Cortex of kidney (tissue), 1 donor: ENCODE data around the gene AP2M1.
"Not testable (repeated sequence)": the region's sequence is repeated elsewhere in the genome, so short reads cannot be mapped to it uniquely, and the experiment has no call there.

ENCODE experiments used
- DNase-seq: peaks from one replicate; lab custom pipeline; 2025; lab: John Stamatoyannopoulos, UW

The AP2M1 gene

DNA sequence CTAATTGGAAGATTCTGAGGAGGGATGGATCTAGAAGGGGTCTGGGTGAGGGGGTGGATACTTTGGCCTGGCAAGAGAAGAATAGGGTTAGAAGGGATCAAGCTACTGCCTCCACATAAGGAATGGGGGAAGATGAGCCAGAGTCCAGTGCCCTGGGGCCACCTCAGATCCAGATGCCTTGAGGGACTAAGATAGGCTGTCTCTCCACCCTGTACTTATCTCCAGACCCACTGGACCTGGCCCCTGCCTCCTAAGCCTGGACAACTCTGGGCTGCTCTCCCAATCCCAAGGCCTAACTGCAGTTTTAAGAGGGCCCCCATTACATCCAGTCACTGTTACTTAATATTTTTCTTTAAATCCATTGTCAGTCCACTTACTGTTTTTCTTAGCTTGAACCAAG lies 17.4 kb upstream of the AP2M1 start:
- DNase-seq = no peak

DNA sequence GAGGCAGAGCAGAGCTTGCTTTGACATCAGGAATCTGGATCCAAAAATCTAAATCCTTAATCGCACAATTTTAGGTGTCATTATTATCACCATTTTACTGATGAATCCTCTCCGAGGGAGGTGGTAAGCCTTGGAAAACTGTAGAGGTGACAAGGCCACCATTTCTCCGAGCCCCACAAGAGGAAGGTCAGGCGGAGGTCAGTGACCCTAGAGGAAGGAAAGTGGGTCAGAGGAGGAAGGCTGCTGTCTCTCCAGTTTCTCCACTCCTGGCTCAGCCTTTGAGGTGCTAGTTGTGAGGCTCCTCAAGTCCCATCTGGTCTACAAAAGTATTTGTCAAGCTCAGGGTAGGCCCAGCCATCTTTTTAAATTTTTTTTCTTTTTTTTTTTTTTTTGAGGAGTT lies 16.3 kb upstream of the AP2M1 start:
- DNase-seq = no peak

DNA sequence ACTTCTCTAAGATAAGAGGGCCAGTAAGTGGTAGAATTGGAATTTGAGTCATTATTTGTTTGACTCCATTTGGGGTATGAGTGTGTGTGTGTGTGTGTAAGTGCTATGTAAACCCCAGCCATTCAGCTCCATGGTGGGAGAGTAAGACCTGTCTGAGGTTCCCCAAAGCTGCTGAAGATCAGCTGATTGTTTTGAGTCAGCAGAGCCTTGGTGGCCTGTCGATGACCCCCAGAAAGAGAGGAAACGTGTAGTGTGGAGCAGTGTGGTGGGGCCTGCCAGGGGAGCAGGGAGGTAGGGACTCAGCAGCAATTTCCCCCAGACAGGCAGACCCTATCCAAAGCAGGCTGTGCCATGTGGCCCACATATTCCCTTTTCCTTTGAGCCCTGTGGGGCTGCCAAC lies 14.2 kb upstream of the AP2M1 start:
- no peak for DNase-seq

DNA sequence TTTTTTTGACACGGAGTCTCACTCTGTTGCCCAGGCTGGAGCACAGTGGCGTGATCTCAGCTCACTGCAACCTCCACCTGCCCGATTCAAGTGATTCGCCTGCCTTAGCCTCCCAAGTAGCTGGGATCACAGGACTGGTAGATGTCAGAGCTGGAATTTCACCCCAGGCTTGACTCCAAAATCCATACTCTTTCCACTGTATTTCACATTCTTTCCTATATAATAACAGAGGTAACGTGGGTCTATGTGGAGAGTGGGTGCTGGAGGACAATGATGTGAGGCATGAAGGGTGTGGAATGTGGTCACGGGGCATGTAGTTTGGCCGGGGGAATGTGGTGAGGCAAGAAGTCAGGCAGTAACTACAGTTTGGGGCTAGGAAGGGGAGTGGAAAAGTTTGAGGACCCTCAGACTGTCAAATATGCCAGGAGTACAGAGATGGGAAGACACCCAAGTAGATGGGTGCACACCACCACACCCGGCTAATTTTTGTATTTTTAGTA lies 12.0 kb upstream of the AP2M1 start:
- not testable (repeated sequence) for DNase-seq

DNA sequence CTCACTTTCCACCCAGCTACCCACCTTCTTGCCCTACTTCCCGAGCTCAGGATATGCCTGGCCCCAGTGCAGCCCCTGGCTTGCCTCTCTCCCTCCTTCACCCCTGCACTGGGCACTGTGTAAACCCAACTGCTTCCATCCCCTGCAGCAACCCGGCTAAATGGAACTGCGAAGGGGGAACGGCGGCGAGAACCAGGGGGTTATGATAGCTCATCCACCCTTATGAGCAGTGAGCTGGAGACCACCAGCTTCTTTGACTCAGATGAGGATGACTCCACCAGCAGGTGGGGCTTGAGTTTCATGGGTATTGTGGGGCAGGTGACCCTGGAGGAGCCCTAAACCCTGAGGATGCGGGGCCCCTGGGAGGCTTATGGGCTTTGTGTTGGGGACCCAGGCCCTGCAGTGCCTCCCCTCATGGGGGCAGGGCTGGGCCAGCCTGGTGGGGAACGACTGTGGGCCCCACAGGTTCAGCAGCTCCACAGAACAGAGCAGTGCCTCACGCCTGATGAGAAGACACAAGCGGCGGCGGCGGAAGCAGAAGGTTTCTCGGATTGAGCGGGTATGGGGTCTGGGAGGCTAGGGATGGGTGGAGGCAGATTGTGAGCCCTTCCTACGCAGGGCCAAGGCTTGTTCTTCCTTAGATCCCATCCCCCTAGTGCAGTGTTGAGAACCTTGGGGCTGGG lies 9.9 kb upstream of the AP2M1 start:
- no peak for DNase-seq

DNA sequence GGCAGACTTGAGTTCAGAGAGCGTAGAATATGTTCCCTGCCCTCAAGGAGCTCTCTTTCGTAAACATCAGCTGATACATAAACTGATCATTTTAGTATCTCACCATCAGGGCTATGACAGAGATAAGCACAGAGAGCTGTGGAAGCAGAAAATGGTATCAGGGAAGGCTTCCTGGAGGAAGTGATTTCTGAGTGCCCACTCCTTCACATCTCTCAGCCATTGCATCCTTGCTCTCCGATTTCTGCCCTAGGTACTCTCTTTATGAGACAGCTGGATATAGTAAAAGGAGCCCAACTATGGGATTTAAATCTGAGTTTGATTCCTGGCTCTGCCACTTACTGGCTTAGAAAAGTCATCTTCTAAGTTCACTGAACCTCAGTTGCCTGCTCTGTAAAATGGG lies 9.1 kb upstream of the AP2M1 start:
- DNase-seq = no peak

DNA sequence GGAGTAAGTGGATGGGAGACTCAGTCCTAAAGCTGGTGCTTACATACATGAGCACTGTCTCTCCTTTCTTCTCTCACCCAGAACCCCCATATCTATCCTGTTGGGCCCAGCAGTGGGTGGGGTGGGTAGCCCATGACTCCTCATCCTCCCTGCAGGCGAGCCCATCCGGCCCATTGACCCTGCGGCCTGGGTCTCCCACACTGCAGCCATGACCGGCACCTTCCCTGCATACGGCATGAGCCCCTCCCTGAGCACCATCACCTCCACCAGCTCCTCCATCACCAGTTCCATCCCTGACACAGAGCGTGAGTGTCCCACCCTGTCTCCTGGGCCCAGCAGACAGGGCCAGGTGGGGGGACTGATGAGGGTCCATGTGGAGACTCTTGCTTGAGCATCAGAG lies 8.0 kb upstream of the AP2M1 start:
- no peak for DNase-seq

DNA sequence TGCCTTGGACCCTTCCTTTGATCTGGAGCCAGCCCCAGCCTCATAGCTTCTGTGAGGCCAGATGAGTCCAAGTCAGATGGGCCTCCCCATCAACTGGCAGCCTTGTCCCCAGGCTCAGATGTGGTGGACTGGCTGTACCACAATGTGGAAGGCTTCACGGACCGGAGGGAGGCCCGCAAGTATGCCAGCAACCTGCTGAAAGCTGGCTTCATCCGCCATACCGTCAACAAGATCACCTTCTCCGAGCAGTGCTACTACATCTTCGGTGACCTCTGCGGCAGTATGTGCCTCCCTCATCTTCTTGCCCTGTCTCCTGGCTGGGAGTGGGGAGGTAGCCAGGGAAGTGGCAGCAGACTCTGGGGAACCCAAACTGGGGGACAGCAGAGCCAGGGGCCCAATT lies 6.9 kb upstream of the AP2M1 start:
- DNase-seq = no peak

DNA sequence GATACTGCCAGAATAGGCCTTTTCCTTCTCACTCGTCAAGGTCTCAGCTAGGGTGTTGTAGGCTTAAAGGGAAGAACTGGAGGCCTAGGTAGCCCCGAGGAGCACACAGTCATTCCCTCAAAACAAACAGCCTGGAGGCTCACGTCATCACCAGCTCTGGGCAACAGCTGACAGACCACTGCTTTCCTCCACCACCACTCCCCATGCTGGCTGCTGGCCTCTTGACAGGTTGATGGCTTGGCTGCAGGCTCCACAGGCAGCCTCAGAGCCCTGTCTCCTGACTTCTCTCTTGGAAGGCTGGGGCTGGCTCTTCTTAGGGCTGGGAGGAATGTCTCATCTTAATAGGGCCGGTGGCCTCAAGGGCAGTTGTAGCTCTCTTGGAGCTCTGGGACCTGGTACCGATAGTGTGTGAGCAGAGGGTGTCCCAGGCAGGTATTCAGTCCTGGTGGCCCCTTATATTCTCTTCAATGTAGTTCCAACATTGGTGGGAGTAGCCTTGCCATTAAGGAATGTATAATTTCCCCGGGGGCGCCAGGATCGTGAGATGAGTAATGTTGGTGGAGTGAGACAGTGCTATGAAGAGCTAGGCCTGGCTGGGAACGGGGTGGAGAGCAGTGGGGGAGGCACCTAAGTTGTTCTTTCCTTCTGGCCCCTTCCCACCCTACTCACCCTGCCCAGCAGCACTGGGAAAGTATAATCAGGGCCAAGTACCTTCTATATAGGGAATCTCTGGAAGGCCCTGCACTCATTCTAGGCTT lies 6.1 kb upstream of the AP2M1 start:
- DNase-seq = no peak

DNA sequence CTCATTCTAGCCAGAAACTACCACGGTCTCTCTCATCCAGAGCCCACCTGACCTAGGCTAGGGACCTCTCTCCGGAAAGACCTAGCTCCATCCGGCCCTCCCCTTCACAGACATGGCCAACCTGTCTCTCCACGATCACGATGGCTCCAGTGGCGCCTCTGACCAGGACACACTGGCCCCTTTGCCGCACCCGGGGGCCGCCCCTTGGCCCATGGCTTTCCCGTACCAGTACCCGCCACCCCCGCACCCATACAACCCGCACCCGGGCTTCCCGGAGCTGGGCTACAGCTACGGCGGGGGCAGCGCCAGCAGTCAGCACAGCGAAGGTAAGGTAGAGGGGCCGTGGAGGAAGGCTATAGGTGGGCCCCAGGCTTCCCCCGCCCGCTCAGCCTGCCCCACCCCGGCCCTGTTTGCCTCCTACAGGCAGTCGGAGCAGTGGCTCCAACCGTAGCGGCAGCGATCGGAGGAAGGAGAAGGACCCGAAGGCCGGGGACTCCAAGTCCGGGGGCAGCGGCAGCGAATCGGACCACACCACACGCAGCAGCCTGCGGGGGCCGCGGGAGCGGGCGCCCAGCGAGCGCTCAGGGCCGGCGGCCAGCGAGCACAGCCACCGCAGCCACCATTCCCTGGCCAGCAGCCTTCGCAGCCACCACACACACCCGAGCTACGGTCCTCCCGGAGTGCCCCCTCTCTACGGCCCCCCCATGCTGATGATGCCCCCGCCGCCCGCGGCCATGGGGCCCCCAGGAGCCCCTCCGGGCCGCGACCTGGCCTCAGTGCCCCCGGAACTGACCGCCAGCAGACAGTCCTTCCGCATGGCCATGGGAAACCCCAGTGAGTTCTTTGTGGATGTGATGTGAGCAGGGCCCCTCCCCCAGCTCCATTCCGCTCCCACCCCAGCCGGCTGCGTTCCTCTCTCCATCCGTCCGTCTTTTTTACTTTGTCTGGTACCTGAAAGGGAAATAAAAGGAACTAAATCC lies 4.5 kb upstream of the AP2M1 start:
- DNase-seq = no peak

DNA sequence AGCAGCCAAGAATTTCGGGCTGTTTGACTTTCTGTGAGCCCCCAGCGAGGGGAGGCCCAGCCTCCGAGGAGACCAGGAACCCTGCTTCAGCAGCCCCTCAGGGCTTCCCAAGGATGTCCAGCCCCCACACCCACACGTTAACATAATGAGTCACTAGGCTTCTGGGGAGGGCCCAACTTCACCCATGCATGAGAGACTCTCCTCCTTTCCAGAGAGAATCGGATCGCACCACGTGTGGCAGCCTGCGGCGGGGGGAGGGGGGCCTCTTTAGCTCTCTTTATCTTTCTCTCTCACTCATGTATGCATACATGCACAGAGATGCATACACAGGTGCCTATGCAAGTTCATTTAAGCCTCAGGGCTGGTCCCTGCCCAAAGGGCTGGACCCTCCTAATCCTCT lies 3.1 kb upstream of the AP2M1 start:
- no peak for DNase-seq

DNA sequence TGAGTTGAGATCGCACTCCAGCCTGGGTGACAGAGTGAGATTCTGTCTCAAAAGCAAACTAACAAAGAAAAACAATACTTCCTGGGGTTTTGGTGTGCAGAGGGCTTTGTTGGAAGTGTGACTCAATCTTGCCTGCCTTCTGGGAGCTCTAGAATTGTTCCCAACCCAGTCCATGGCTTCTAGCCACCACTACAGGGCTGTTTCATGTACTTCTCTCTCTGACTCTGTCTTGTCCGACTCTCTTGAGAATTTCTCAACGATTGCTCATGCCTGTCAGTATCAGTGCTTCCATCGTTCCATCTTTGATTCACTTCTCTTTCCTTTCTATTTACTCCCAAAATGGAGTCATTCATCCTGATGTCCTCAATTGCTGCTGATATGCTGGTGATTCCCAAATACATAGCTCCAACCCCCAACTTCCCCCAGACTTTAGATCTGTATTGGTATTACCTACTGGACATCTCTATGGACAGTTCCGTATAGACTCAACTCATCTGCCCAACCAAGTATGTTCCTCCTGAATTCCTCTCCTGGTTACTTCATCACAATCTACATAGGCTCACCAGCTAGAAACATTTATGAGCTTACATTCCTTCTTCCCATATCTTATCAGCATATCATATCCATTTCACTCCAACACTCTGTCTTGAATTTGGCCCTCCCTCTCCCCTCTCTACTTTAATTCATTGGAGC lies 1.8 kb upstream of the AP2M1 start:
- no peak for DNase-seq

DNA sequence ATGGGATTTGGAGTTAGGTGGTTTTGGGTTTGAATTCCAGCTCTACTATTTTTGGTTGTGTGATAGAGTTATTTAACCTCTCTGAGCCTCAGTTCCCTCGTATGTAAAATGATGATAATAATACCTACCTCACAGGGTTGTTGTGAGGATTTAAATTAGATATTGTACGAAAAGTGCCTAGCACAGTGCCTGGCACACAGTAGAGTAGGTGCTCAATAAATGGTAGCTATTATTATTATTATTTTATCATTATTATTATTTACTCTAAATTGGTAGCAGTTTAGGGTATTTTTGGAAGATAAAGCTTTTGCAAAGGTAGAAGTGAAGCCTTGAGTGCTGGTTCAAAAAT lies 1.3 kb upstream of the AP2M1 start:
- no peak for DNase-seq

DNA sequence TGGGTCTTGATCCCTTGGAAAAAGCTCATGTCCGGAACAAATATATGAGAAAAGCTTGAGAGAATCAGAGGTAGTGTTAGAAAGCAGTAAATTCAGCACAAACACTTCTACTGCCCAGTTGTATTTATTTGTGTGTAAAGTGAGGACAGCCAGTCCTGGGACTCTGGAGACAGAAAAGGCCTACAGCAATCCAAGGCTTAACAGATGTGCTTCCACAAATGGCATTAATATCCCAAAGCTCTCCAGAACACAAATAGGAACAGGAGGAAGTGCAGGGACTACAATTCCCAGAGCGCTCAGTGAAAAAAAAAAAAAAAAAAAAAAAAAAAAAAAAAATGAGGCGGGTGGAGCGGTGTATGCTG lies 390 bp upstream of the AP2M1 start:
- no peak for DNase-seq

DNA sequence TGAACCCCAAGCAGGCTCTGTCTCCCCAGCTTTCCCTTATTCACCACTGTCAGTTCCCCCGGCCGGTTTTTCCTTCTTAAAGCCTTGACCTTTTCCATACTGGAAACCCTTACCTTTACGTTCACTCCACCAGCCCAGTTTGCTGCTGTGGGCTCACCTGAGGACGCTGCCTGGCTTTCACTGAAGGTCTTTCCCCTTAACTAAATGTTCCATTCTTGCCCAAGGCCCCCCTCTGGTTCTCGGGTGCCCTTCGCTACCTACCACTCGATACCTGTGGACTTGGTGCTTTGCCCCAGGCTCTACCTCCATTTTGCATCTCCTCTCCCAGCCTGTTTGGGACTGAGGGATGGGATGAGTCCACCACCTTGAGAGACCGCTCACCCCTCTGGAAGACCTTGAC lies 851 bp downstream of the AP2M1 start:
- DNase-seq = no peak

DNA sequence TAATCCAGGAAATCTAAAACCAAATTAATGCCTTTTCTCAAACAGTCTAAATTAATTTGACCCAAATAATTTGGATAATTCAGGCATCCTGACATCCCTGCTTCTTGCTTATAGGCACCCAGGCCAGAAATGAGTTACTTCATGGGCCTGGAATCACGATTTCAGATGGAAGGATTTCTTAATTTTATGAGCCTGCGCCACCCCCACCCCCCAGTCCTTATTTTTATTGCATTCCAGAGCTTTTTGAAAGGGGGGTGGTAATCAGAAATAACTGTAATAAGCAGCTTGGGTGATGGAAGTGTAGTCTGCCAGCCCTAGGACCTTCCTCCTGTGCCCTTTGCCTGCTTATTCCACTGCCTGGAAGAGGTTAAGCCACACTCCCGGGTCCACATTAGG lies 1.3 kb downstream of the AP2M1 start:
- DNase-seq = no peak

DNA sequence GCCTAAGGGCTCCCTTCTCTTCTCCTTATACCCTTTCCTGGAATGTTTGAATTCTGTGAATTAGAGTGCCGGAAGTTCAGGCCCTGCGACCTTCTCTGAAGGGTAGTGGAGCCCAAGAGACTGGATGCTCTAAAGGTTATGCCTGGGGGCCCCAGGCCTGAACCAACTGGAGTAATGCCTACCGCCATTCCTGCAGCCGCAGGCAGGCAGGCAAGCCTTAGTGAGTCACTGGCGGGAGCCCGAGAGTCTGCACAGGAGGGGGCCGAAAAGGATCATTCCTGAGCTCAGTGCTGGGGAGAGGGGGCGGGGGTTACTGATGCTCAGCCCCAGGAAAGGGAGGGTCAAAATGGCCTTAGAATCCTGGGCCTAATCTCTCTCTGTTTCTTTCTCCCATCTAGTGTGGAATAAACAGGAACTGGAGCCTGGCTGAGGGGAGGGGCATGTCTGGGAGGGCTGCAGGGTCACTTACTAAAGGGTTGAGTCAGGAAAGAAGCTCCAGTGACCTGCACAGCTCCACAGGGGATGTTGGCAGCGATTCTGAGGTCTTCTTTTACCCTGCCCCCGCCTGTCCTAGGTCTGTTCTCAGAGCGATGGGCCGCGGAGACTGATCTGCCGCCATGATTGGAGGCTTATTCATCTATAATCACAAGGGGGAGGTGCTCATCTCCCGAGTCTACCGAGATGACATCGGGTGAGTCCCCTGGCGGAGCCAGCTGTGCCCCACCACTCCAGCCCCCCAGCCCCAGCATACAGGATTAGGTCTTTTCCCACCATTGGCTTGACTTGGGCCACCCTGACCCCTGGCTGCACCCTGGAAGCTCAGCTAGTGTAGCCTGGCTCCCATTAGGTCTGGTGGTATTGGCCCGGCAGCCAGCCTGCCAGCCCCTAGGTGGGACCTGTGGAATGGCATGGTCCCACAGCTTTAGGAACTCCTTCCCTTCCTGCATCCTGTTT lies 2.0 kb downstream of the AP2M1 start:
- no peak for DNase-seq

DNA sequence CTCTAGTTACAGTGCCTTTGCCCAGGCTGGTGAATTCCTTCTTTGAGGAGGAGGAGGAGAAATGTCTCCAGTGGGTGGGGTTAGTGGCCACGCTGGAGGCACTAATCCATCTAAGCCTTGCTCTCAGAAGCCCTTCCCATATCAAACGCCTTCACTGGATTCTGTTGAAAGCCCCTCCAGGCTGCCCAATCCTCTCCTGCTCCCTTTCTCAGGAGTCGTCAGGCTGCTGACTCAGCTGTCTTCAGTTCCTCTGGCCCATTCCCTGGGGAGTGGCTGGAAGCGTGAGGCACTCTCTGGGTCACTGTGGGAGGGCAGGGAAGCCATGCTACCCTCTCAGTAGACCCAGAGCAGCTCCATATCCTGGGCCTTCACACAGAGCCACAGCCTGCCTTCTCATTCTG lies 2.7 kb downstream of the AP2M1 start:
- DNase-seq = no peak

DNA sequence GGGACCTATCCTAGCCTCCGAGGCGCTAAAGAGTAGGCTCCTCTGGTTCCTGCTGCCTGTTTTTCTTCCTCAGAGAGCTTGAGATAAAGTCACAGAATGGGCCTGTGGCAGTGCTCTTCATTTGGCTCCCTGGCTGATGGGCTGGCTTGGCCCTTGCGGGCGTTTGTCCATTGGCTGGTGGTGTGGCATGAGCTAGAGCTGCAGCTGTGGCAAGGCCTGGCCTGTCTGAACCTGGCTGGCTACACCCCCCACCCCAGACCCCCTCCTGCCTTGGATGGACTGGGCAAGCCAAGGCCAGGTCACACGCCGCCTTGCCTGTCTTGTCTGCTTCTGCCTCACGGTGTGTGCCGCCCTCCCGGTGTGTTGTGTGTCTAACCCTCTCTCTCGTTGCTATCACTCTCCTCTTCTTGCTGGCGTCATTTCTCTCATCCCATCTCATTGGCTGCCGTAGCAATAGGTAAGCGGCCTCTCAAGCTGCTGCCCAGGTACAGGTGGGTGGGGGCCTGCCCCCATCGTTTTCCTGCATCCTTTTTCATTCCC lies 3.2 kb downstream of the AP2M1 start:
- DNase-seq = no peak

DNA sequence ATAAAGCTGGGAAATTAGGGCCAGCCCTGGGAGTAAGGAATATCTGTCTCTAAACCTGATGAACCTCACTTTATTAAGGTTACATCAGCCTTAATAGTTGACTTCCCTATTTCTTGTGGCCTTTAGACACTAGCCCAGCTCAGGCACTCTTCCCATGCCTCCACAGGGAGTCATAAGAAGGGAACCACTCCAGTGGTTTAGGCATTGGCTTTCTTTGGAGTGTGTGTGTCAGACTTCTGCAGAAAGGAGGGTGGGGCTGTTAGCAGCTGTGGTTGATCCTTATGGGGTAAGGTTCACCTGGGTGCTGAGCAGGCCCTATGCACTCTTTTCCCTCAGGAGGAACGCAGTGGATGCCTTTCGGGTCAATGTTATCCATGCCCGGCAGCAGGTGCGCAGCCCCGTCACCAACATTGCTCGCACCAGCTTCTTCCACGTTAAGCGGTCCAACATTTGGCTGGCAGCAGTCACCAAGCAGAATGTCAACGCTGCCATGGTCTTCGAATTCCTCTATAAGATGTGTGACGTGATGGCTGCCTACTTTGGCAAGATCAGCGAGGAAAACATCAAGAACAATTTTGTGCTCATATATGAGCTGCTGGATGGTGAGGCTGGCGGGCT lies 4.0 kb downstream of the AP2M1 start:
- DNase-seq = no peak
